COR-L47 (cell line): ENCODE results near the gene SMYD3.
"Not testable (repeated sequence)": the region's sequence is repeated elsewhere in the genome, so short reads cannot be mapped to it uniquely, and the experiment has no call there.

Experiments
- DNase-seq: peaks from one replicate; lab custom pipeline; 2025; lab: John Stamatoyannopoulos, UW

SMYD3 gene

GRCh38 chr1:245768596-245768995 is 738.5 kb downstream of the SMYD3 start:
- DNase-seq: no peak

- no peak for DNase-seq
Observed at GRCh38 chr1:245765230-245766000, 741.7 kb downstream of the SMYD3 start.

- DNase-seq: no peak
Observed at GRCh38 chr1:245763873-245764331, 743.2 kb downstream of the SMYD3 start.

- no peak for DNase-seq
Observed at GRCh38 chr1:245762396-245762910, 744.6 kb downstream of the SMYD3 start.

GRCh38 chr1:245760301-245760700 is 746.8 kb downstream of the SMYD3 start:
- no peak for DNase-seq

DNA sequence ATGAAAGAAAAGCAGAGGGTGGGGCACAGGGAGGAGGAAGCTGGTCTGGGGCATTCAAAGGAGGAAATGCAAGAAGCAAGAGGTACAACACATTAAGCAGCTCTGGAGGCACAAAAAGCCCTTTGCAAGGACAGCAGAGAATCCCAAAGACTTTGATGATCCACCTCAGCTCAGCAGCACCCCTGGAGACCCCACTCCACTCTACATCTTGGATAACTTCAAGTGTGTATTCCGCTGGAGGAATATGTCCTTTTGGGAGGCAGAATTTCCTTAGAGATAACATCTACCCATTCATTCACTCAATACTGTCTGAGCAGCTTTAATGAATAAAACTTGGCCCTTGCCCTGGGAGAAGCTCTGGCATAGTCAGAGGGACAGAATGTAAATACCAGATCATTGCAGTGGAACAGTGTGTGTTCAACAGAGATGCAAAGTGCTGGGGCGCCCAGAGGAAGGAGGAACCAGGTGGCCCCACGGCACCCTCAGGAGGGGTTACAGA is 752.6 kb downstream of the SMYD3 start:
- no peak for DNase-seq

DNA sequence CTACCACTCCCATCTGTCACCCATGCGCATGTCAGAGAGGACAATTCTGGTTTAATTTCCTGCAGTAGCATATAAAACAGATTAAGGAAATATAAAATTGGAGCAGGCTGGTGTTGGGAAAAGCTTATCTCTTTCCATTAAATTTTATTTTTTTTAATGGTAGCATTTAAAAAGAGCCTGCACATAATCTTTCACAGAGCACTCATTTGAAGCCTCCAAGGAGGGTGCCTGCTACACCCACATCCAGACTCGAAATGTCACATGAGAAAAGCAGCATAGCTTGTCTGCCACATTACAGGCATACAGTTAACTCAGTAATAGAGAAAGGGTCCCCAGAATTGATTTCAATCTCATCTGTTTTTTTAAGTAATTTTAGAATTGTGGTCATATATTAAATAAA is 753.3 kb downstream of the SMYD3 start:
- DNase-seq: no peak

- DNase-seq: no peak
Observed at GRCh38 chr1:245752561-245752960, 754.5 kb downstream of the SMYD3 start.

GRCh38 chr1:245751726-245752470 is 755.2 kb downstream of the SMYD3 start:
- DNase-seq: no peak

DNA sequence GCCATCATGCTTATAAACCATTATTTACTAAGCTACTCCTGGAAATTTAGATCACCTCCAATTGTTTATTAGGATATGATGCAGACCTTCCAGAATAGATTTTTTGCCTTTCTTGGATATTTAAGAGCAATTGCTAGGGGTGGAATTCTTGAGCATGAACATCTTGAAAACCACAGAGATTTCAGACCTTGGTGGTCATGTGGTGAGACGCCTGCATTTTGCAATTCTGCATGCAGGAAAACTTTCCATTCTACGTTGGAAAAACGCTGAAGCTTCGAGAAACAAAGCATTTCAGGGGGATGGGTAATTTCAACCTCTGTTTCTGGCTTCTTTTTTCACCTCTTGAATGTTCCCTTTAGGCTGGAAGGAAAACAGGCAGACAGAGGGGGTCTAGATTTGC is 756.0 kb downstream of the SMYD3 start:
- no peak for DNase-seq

DNA sequence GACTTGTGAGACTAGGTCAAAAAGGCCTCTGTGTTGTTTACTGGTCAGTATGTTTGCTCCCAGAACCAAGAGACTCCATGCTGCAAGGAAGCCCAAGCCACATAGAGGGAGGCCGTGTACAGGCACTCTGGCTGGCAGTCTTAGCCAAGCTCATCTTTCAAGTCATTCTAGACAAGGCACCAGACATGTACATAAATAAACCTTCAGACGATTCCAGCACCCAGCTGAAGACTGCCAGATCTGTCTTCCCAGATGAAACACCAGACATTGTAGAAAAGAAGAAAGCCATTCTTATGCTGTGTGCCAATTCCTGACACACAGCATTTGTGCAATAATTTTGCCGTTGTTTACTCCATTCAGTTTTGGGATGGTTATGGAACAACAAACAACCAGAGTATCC is 756.8 kb downstream of the SMYD3 start:
- DNase-seq: no peak

- no peak for DNase-seq
Observed at GRCh38 chr1:245749053-245749452, 758.0 kb downstream of the SMYD3 start.

GRCh38 chr1:245748646-245749045 is 758.4 kb downstream of the SMYD3 start:
- no peak for DNase-seq

DNA sequence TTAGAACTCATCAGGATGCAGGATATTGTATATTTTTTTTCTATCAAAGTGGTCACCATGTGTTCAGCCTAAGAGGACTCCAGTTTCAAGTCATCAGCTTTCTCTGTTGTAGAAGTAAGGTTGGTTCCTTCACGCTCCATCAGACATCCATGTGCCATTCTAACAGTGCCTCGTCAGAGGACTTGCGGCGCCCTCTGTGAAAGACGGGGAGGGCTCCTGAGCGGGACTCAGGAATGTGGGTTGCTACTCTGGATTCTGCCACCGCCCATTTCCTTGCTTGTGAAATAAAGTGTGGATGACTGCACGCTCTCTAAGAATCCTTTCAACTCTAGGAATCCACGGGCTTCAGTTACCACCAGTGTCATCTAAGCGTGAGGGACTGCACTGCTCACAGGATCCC is 758.8 kb downstream of the SMYD3 start:
- no peak for DNase-seq

GRCh38 chr1:245742896-245743295 is 764.2 kb downstream of the SMYD3 start:
- DNase-seq: no peak

DNA sequence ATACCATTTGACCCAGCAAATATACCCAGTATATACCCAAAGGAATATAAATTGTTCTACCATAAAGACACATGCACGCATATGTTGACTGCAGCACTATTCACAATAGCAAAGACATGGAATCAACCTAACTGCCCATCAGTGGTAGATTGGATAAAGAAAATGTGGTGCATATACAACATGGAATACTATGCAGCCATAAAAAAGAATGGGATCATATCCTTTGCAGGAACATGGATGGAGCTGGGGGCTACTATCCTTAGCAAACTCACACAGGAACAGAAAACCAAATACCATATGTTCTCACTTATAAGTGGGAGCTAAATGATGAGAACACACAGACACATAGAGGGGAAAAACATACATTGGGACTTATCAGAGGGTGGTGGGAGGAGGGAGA is 766.7 kb downstream of the SMYD3 start:
- not testable (repeated sequence) for DNase-seq

DNA sequence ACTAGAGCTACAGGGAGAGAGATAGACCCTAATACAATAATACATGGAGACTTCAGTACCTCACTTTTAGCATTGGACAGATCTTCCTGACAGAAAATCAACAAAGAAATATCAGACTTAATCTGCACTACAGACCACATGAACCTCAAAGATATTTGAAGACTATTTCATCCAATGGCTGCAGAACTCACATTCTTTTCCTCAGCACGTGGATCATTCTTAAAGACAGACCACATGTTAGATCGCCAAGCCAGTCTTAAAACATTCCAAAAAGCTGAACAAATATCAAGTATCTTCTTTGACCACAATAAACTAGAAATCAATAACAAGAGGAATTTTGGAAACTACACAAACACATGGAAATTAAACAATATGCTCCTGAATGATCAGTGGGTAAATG is 776.3 kb downstream of the SMYD3 start:
- no peak for DNase-seq

- not testable (repeated sequence) for DNase-seq
Observed at GRCh38 chr1:245728035-245728434, 779.0 kb downstream of the SMYD3 start.

DNA sequence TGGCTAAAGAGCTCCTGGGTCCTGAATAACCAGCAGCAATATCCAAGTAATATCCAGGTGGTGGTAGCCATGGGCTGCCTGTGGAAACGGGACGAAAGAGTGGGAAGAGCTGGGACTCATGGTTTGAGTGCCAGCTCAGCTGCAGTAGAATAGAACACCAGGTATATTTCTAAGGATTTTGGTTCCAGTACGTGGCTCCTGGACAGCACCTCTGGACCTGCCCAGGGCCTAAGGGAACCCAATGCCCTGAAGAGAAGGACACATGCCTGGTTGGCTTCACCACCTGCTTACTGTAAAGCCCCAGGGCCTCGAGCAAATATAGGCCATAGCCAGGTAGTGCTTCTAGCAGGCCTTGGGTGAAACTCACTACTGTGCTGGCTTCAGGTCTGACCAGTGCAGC is 785.6 kb downstream of the SMYD3 start:
- no peak for DNase-seq

DNA sequence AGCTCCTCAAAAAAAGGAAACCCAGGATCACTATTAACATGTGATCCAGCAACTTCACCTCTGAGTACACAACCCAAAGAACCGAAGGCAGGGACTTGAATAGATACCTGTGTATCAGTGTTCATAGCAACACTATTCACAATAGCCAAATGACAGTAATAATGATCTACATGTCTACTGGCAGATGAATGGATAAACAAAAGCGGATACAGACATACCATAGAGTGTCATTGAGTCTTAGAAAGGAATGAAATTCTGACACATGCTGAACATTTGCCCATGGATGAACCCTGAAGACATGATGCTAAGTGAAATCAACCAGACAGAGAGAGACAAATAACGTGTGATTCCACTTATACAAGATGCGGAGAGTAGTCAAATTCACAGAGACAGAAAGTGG is 788.1 kb downstream of the SMYD3 start:
- DNase-seq: no peak

DNA sequence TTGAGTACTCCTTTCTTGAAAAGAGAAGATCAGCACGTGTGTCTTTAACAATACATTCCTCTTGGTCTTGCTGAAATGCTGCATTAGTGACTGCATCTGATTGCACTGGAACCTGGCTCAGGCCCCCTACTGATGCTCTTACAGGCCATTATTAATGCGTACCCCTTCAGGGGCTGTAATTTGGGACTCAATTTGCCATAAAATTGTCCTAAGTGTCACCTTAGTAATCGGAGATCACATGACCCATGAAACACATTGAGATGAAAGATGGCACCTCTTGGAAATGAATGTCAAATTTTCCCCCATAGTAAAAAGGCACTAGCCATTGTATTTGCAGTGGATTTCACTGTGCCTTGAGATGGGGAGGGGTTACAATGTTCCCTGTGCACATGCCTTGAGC is 789.0 kb downstream of the SMYD3 start:
- no peak for DNase-seq

GRCh38 chr1:245717611-245718010 is 789.5 kb downstream of the SMYD3 start:
- no peak for DNase-seq

GRCh38 chr1:245716561-245716960 is 790.5 kb downstream of the SMYD3 start:
- DNase-seq: no peak
